Measurements from ENCODE around the gene GDAP1L1.
"Not testable (repeated sequence)": the region's sequence is repeated elsewhere in the genome, so short reads cannot be mapped to it uniquely, and the experiment has no call there.

The GDAP1L1 gene

DNA sequence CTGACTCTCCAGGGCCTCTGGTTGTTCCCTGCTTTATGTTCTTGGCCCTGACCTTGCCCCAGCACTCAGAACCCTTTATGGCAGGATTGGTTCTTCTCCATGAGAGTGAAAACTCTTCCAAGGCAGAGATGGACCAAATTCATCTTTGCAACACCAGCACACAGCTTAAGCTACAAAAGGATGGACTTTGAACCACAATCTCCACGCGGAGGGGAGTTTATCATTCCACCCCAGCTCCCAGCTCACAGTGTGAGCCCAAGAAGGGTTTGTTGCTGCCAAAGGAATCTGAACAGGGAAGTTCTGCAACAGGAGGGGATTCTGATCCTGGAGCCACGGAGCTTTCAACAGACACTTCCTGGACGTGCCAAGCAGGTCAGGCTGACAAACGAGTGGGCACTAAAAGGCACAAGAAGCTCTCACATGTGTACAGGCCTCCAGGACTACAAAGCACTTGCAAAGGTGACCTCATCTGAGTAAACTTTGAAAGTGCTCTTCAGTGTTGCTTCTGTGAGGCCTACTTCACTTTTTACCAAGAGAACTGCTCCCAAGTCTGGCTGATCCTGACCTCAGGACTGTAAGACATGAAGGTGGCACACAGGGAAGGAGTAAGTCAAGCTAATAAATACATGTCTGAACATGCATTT lies 55.0 kb downstream of the GDAP1L1 start:
- DNase-seq (ENCODE audit: low read depth in 3 of 3), result no peak

DNA sequence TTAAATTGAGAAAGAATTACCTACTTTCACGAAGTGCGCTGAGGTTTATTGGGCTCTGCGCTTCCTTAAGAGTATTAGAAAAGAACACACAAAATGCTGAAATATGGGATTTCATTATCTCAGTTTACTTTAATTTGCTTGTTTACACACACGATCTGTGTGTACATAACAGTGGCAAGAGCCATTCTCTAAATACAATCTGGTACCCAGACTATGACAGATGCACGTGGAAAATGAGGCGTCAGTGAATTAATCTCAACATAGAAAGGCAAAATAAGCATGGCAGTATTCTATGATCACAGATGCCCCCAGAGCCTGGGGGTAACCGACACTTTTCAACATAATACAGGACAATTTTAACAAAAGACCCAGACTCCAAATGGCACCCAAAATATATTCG lies 55.6 kb downstream of the GDAP1L1 start:
- no peak for DNase-seq (ENCODE audit: low read depth in 3 of 3)

DNA sequence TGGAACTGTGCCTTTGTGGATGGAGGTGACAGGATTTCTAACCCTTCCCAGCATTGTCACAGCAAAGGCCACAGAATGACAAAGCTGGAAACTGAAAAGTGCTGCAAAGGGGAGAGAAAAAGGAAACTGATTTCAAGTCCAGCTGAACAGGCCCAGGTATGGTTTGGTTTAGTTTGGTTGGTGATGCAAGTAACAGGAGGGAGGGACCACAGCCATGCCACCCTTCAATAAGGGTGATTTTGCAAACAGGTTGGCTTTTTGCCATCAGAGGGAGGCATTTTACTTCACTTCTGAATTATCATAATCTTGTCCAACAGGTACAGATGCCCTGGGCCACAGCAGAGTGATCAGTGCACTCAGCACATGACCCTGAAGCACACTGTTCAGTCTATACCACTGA lies 57.3 kb downstream of the GDAP1L1 start:
- DNase-seq (ENCODE audit: low read depth in 3 of 3), result no peak

DNA sequence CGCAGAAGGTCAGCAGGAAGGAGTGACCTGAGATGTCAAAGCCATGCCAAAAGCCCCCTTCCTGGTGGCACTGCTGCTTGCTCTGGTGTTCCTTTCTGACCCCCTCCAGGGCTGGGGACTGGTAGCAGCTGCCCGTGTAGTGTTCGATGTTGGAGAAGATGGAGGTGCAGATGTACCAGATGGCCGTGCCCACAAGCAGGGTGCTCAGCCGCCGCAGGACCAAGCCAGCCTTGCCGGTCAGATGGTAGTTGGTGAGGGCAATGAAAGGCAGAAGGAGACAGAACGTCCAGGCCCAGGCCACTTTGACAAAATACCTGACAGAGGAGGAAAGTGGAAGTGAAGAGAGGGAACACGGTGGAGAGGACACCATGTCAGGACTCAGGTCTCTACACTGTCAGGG lies 59.8 kb downstream of the GDAP1L1 start:
- no peak for DNase-seq (ENCODE audit: low read depth in 3 of 3)

DNA sequence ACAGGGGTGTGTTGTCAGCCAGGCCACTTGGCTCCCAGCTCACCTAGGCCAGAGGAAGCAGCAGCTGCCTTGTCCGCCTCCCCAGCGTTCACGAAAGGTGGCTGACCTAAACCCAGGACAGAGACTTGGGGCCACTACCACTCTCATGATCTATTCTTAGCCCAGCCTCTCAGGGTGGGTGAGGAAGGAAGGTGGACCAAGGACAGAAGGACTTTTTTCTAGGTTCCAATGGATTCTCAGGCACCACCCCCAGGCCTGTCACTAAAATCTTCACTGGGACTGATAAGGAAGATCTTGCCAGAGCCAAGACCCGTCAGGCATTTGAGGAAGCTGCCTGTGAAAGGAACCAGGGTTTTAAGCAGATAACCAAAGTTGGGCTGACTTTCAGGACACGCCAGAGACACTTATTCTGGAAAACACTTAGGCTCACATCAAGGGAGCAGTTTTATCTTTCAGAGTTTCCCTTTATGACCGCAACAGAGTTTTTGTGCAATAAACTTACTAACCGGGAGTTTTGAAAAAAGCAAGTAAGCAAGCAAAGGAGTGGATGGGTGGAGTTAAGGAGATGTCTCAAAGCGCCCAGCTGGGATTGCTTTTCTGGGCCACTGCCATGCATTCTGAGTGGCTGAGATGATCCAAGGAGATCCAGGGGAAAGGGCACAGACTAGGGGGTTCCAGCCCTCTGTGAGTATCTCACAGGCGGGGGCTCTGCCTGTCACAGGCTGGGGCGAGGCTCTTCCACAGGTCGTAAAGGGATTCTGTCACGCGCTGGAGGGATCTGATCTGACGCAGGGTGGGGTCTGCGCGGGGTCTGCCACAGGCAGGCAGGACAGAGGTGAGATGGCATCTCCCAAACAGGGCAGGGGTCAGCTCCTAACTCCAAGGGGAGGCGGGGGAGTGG lies 62.9 kb downstream of the GDAP1L1 start:
- DNase-seq (ENCODE audit: low read depth in 3 of 3), result no peak

DNA sequence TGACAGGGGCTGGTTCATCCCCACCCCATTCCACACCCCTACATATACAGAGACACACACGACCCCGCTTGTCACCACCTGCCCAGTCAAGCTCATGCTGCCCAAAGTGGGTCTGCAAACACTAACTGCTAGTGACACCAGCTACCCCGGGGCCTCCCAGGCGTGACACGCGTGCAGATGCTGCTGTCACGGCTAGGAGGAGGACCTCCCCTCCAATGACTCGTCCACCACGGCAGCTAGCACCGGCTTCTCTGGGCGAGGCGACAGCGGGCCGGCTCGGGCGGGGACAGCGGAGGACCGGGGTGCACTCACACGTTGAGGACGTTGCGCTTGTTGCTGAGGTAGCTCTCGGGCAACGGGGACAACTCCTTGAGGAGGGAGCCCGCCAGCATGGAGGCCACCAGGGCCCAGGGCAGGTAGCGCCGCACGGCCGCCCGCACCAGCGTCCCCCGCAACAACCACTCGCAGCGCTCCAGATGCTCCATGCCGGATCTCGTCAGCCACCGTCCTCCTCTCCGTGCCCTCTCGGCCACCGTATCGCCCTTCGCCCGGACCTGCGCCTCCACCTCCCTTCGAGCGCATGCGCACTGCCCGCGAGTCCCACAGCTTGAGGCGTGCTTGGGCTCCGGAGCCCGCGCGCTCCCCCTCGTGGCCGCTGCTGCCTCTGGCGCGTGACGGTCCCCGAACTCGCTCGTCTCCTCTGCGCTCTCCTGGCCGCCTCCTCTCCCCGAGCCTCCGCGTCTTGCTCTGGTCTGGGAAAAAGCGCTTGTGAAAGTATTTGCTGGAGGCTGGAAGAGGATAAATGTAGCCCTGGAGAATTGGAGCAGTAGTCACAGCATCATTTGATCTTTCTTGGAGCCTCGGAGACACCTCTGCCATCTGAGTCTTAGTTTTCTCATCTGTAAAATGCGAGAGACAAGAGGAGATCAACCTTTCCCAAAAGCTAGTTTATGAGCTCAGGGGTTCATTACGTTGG lies 63.8 kb downstream of the GDAP1L1 start, which contains the start of gene FITM2:
Gene FITM2 (minus strand): TSS at position 539 of the 976 bp plus-strand sequence. CDS start 54 bp downstream, at position 485.
- peak; percentile 95 to 96 (median 96) for DNase-seq (ENCODE audit: low read depth in 3 of 3)

DNA sequence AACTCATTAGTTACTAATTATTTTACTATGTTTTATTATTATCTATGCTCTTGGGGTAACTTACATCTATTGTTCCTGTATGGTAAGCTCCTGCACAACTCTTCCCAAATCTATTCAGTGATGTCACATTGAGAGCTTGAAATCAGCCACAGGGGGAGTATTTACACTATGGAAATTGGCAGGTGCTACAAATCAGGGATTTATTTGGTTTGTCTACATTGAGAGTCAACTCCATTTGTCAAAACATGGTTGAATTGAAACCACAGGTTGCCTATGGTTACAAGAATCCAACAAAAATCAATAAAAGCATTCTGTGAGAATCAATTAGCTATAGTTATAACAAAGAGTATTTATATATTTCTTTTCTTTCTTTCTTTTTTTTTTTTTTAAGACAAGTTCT lies 67.8 kb downstream of the GDAP1L1 start:
- DNase-seq (ENCODE audit: low read depth in 3 of 3), result no peak

DNA sequence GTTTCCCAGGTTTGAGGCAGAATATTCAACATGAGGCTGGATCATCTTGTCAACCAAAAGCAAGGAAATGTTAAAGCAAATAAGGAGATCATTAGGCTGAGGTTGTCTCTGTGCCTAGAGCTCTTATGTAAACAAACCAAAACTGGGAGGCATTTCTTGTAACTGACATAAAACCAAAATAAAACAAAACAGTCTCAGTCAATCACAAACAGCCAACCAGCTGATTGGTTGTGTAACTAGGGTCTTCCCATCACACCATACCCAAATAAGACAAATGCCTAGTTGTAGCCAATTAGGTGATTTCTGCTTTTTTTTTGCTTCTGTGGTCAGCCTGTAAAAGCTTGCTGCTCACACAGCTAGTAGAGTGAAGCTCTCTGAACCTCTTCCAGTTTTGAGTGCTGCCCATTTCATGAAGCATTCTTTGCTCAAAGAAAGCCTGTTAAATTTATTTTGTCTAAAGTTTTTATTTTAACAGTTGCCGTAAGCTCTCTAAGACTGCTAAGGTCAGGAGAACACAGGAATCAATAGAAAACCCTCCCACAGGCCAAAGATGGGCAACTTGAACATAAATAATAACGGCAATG lies 72.8 kb downstream of the GDAP1L1 start:
- no peak for DNase-seq (ENCODE audit: low read depth in 3 of 3)

DNA sequence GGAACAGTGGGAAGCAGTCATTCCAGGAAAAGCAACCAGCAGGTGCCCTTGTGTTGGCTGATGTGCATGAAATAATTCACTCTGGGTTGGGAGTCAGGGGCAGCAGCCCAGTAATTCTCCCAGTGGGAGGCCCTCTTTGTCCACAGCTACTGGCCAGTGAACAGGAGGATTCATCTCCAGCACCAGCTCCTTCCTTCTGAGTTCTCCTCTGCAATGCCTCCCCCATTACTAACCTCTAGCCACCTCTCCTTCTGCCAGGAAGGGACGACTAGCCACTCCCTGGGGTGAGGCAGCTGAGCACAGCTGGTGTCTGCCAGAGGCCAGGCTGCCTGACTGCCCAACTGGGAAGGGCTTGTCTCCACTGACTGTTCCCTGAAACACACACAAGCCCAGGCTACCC lies 77.2 kb downstream of the GDAP1L1 start:
- DNase-seq (ENCODE audit: low read depth in 3 of 3), result no peak

DNA sequence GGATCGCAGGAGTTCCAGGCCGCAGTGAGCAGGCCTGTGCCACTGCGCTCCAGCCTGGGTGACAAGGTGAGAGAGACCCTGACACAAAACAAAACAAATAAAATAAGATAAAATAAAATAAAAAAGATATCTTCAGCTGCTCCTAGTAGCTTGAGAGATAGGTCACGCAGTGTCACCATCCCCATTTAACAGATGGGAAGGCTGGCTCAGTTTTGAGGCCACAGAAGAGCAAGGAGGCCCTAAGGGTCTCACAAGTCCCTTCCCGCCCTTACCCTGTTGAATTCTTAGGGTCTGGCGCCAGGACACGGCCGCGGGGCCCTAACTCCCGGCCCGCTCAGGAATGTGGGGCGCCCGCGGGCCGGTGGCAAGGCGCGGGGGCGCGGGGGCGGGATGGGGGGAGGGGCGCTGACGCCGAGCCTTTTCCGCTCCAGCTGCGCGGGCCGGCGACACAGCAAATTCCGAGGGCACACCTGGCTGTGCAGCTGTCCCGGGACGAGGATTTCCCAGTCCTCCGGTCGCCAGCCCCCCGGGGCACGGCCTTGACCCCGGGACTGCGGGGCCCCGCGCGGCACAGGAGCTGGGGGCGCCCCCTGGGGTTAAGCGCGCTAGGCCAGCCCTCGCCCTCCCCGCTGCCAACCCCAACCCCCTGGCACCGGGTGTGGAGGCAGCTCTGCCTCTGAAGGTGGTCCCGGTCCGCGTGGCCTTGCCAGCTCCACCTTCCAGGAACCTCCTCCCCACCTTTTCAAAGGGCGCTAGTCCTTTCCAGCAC lies 79.5 kb downstream of the GDAP1L1 start:
- DNase-seq (ENCODE audit: low read depth in 3 of 3), result peak in 1 of 3 experiments; percentile 18

DNA sequence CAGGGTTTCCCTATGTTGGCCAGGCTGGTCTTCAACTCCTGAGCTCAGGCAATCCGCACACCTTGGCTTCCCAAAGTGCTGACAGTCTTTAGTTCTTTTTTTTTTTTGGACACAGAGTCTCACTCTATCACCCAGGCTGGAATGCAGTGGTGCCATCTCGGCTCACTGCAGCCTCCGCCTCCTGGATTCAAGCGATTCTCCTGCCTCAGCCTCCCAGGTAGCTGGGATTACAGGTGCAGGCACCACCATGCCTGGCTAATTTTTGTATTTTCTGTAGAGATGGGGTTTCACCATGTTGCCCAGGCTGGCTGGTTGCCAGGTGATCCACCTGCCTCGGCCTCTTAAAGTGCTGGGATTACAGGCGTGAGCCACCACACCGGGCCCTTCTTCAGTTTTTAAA lies 80.6 kb downstream of the GDAP1L1 start:
- not testable (repeated sequence) for DNase-seq (ENCODE audit: low read depth in 3 of 3)

DNA sequence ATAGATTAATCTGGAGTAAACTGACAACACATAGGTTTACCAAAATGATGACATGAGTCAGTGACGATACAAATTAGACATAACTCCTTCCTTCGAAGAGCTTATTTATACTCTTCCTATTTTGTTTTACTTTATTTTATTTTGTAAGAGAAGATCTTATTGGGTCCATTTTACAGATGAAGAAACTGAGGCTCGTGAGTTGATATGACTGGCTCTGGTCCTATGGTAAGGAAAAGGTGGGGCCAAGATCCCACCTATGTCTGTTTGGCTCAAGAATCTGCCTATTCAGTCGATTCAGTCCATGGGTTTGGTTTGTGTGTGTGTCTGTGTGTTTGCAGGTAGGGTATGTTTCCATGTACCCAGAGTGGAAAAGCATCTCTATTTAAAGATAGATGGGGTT lies 81.3 kb downstream of the GDAP1L1 start:
- no peak for DNase-seq (ENCODE audit: low read depth in 3 of 3)

Data from stimulated activated CD4-positive, alpha-beta T cell treated with anti-CD3 and anti-CD28 coated beads, TNF-alpha, amount 100 ng/mL, for 4 hours (primary cell).